Measurements from ENCODE around the gene ASB10. TPM values are rescaled to one million over a fixed set of nuclear protein-coding genes. Genes with fewer than 3 reads are reported as not detected.

ASB10 gene
- total RNA-seq, 6 donors from 2014 or later, result not detected

- no peak overlapping the region for H3K27ac ChIP-seq
- H3K27me3 ChIP-seq, result no peaks in the 10 kb centered on the region
- no peak overlapping the region for H3K4me3 ChIP-seq
- H3K4me1 ChIP-seq, result no peaks in the 10 kb centered on the region
- no peak for TF ChIP-seq EP300 (IDR thresholded peaks at IDR 0.05)
- no peak for TF ChIP-seq POLR2AphosphoS5 (IDR thresholded peaks at IDR 0.05)
- no peak for TF ChIP-seq POLR2A (IDR thresholded peaks at IDR 0.05)
- TF ChIP-seq, protein P1, sequence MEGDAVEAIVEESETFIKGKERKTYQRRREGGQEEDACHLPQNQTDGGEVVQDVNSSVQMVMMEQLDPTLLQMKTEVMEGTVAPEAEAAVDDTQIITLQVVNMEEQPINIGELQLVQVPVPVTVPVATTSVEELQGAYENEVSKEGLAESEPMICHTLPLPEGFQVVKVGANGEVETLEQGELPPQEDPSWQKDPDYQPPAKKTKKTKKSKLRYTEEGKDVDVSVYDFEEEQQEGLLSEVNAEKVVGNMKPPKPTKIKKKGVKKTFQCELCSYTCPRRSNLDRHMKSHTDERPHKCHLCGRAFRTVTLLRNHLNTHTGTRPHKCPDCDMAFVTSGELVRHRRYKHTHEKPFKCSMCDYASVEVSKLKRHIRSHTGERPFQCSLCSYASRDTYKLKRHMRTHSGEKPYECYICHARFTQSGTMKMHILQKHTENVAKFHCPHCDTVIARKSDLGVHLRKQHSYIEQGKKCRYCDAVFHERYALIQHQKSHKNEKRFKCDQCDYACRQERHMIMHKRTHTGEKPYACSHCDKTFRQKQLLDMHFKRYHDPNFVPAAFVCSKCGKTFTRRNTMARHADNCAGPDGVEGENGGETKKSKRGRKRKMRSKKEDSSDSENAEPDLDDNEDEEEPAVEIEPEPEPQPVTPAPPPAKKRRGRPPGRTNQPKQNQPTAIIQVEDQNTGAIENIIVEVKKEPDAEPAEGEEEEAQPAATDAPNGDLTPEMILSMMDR (IDR thresholded peaks at IDR 0.05), result no peak
- ATAC-seq (ENCODE audit: low FRiP score in 2 of 2), result no peak
- H3K9me3 ChIP-seq, result no peaks in the 10 kb centered on the region
- WGBS, 2 donors, result 95 to 100% methylated on average over 4 to 5 of the region's 5 CpGs
- no peak for DNase-seq
- H3K36me3 ChIP-seq, result peaks cover 22 to 100% (median 90%) of the 10 kb centered on the region in 4 donors
Observed at GRCh38 chr7:151135525-151135845, 51.6 kb downstream of the ASB10 start.

- Histone ChIP-seq H3K4me1 (no peaks in the 10 kb centered on the region), H3K36me3 (peaks cover 26 to 100% (median 92%) of the 10 kb centered on the region in 4 donors), H3K4me3 (no peak overlapping the region), H3K27ac (no peak overlapping the region), H3K27me3 (no peaks in the 10 kb centered on the region), H3K9me3 (no peaks in the 10 kb centered on the region)
- TF ChIP-seq EP300 (IDR thresholded peaks at IDR 0.05) (no peak), POLR2A (IDR thresholded peaks at IDR 0.05) (no peak), POLR2AphosphoS5 (IDR thresholded peaks at IDR 0.05) (no peak)
- TF ChIP-seq, protein P1 (IDR thresholded peaks at IDR 0.05), result no peak
- WGBS, 2 donors, result 96 to 97% methylated on average over 13 to 14 of the region's 14 CpGs
- DNase-seq (no peak), ATAC-seq (ENCODE audit: low FRiP score in 2 of 2) (no peak)
Observed at GRCh38 chr7:151134743-151135524, 52.1 kb downstream of the ASB10 start.

DNA sequence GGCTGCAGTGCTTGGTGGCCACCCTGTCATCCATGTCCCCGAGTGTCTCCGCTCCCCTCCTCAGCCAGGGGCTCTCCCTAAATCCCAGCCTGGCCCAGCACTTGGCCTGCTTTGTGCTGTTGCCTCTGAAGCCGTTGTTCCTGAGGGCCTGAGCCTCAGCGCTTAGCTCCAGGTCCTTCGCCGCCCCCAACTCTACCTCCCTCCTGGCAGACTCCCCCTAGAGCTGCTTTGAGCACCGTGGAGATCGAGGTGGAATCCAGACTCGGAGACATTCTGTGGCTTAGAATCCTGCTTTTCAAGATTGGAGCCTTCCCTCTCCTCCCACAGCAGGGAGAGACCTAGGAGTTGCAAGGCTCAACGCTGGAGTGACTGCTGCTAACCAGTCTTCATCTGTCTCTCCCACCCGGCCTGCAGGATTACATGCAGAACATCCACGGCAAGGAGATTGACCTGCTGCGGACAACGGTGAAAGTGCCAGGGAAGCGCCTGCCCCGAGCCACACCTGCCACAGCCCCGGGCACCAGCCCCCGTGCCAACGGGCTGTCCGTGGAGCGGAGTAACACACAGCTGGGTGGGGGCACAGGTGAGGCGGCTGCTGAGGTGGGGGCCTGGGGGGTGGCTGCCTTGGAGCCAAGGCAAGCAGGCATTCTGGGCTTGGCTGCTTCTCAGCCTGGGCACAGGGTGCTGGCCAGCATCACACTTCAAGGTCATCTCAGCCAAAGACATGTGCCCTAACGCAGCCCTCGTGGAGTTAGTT is 52.9 kb downstream of the ASB10 start:
- Histone ChIP-seq H3K27me3 (no peaks in the 10 kb centered on the region), H3K27ac (no peak overlapping the region), H3K4me3 (no peak overlapping the region), H3K4me1 (no peaks in the 10 kb centered on the region), H3K9me3 (no peaks in the 10 kb centered on the region), H3K36me3 (peaks cover 32 to 100% (median 92%) of the 10 kb centered on the region in 4 donors)
- TF ChIP-seq EP300 (IDR thresholded peaks at IDR 0.05), result no peak
- TF ChIP-seq, protein P1 (IDR thresholded peaks at IDR 0.05), result no peak
- TF ChIP-seq POLR2A (IDR thresholded peaks at IDR 0.05), result no peak
- no peak for TF ChIP-seq POLR2AphosphoS5 (IDR thresholded peaks at IDR 0.05)
- ATAC-seq (ENCODE audit: low FRiP score in 2 of 2) (no peak), DNase-seq (peak in 1 of 2 donors; percentile 76)
- WGBS, 2 donors, result 91 to 94% methylated on average over 18 to 23 of the region's 24 CpGs

DNA sequence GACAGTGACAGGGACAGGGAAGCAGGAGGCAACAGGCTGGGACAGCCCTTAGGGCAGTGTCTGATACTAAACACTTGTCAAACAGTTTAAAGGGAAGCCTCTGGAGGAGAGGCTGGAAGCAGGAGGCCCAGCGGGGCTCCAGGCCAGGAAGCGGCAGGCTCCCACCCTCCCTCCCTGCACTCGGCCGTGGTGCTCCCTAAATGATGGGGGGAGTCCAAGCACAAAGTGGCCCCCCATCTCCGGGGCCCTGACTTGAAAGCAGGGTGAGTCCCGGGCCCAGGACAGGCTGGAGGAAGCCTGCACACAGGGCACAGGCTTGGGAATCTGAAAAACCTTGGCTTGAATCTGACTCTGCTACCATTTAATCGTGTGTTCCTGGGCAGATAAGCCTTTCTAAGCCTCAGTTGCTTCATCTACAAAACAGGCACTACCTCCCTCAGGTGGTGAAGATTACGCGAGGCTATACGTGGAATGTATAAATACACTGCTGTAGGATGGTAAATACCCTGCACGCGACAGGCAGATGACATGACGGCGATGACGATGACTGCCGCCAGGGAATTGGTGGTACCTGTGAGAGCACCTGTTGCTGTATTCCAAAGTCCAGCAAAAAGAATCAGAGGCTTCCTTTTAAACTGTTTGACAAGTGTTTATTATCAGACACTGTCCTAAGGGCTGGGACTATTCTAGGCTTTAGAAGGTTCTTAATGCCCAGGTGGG is 53.6 kb downstream of the ASB10 start:
- 91 to 92% methylated on average over 16 of the region's 16 CpGs for WGBS, 2 donors
- TF ChIP-seq POLR2A (IDR thresholded peaks at IDR 0.05) (no peak), POLR2AphosphoS5 (IDR thresholded peaks at IDR 0.05) (no peak), EP300 (IDR thresholded peaks at IDR 0.05) (no peak)
- TF ChIP-seq, protein P1 (IDR thresholded peaks at IDR 0.05), result no peak
- no peaks in the 10 kb centered on the region for H3K9me3 ChIP-seq
- H3K27me3 ChIP-seq, result no peaks in the 10 kb centered on the region
- DNase-seq (no peak), ATAC-seq (ENCODE audit: low FRiP score in 2 of 2) (no peak)
- H3K4me3 ChIP-seq, result no peak overlapping the region
- no peak overlapping the region for H3K27ac ChIP-seq
- H3K4me1 ChIP-seq, result no peaks in the 10 kb centered on the region
- H3K36me3 ChIP-seq, result peaks cover 37 to 100% (median 93%) of the 10 kb centered on the region in 4 donors
